ENCODE data around the gene FMN1. TPM values are rescaled to one million over a fixed set of nuclear protein-coding genes. Genes with fewer than 3 reads are reported as not detected.

Gene FMN1
- total and polyA plus RNA-seq, 2 of the 8 experiments (the other 6 are each of a cell fraction or from before 2014, with no cell fraction given), result 0.27 to 3.7 TPM

DNA sequence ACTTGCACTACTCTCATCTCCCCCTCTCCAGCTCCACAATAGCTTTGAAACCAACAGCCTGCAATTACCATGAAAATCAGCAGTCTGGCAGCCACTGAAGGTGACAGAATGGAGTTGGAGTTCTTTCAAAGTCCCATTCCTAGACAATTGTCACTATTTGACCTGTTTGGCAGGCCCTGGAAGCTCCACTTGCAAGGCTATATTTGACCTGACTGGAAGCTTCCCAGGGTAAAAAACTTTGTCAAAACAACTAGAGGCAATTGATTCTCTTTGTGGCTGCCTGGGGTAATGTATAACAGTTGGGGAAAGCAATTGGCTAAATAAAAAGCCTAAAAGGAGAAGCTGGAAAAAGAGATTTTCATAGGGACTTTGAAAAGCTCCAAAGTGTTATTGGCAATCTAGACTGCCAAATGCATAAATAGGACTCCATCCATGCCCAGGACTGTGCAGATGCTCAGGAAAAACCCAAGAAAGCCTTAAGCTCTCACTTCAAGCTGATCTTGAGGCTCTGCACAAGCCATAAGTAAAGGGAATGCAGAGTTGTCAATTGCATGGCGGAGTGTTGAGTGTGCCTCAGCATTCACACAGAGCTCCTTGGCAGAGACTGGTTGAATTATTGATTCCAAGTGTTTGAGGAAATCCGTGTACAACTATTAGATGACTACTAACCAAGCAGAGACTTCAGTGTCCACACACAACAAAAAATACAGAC lies 458.4 kb downstream of the FMN1 start:
- no peaks in the 10 kb centered on the region for H3K36me3 ChIP-seq (ENCODE audit: control insufficient read depth in 2 of 4, insufficient read depth in 4 of 4, low read length in 3 of 4)
- no peak overlapping the region for H2BK15ac ChIP-seq (ENCODE audit: low read length)
- H3K9ac ChIP-seq (replicated peaks in 1 of 4; ENCODE audit: extremely low read depth in 1 of 4, low read depth in 3 of 4, low read length in 3 of 4), result no peak overlapping the region
- POLR2A ChIA-PET (ENCODE audit: partially characterized antibody), result interaction anchor here (0.6 kb wide), 1 partner anchor 15 kb away, joined by 3 read pairs; no protein-coding TSS in a partner anchor
- H3K18ac ChIP-seq (ENCODE audit: extremely low read depth, low read length), result no peak overlapping the region
- no peak overlapping the region for H2AK5ac ChIP-seq (ENCODE audit: low read depth, low read length)
- no peak overlapping the region for H2BK5ac ChIP-seq (ENCODE audit: low read depth, low read length)
- WGBS, 2 experiments (ENCODE audit: extremely low coverage in 1 of 2, insufficient coverage in 1 of 2, insufficient read length in 1 of 2, insufficient replicate concordance in 2 of 2, low coverage in 1 of 2, low lambda C conversion rate in 2 of 2, missing lambda C conversion rate in 1 of 2), result 93% methylated on average over 2 of the region's 2 CpGs; no CpG with 5 or more reads in 1 of the 2 experiments
- no peaks in the 10 kb centered on the region; the same call in 1 of the 2 replicates for H3K23me2 ChIP-seq (ENCODE audit: low read depth, low read length)
- no peaks in the 10 kb centered on the region for H3K79me1 ChIP-seq (ENCODE audit: low read depth, low read length)
- no peak overlapping the region for H4K5ac ChIP-seq (ENCODE audit: insufficient read length, low read depth, low read length)
- no peak overlapping the region for H3K4ac ChIP-seq (replicated peaks; ENCODE audit: insufficient read length, low read depth, low read length)
- CTCF ChIA-PET (ENCODE audit: partially characterized antibody), result interaction anchor here (0.7 to 1.7 kb wide), 5 partner anchors 10 to 396 kb away, joined by 3 to 4 read pairs (median 3); no protein-coding TSS in a partner anchor
- no peaks in the 10 kb centered on the region; a peak in 1 of 7 replicates for H3K27me3 ChIP-seq (replicated peaks in 1 of 4; ENCODE audit: control insufficient read depth in 3 of 4, extremely low read depth in 1 of 4, insufficient read depth in 3 of 4, low read length in 3 of 4)
- H3K56ac ChIP-seq (replicated peaks; ENCODE audit: insufficient read length, low read depth, low read length), result no peak overlapping the region
- no peak overlapping the region for H4K8ac ChIP-seq (ENCODE audit: extremely low read depth, insufficient read depth, low read length)
- no peak for DNase-seq (ENCODE audit: low read depth in 1 of 2, low spot score in 2 of 2)
- no peak overlapping the region for H3K4me3 ChIP-seq (ENCODE audit: extremely low read depth in 1 of 4, insufficient read depth in 2 of 4, low read depth in 3 of 4, low read length in 4 of 4)
- H3K4me1 ChIP-seq (replicated peaks in 1 of 4; ENCODE audit: control insufficient read depth in 3 of 4, insufficient read depth in 4 of 4, low read length in 3 of 4), result peaks cover 0 to 4% (median 2%) of the 10 kb centered on the region in 4 experiments; a peak in 3 of 7 replicates
- H4K20me1 ChIP-seq (replicated peaks in 1 of 2; ENCODE audit: control insufficient read depth in 1 of 2, insufficient read depth in 2 of 2, low read length in 2 of 2), result no peaks in the 10 kb centered on the region
- no peak overlapping the region for H3K14ac ChIP-seq (ENCODE audit: insufficient read length)
- 0 out of 4 replicates have a peak, but pooled peaks cover 0 to 2% of the 10 kb centered on the region in 2 experiments for H3K9me3 ChIP-seq (ENCODE audit: insufficient read depth in 2 of 2, low read depth in 1 of 2, low read length in 1 of 2)
- no peak overlapping the region for H4K91ac ChIP-seq (replicated peaks; ENCODE audit: insufficient read length, low read length)
- H2BK12ac ChIP-seq (ENCODE audit: low read depth, low read length), result no peak overlapping the region
- H2BK120ac ChIP-seq (replicated peaks; ENCODE audit: low read depth, low read length), result no peak overlapping the region
- TF ChIP-seq RFX5 (IDR thresholded peaks at IDR 0.05; ENCODE audit: borderline replicate concordance, low read depth, low read length) (no peak), MAFK (IDR thresholded peaks at IDR 0.05; ENCODE audit: low read depth, low read length) (no peak), ZNF274 (IDR thresholded peaks at IDR 0.05; ENCODE audit: borderline replicate concordance, extremely low read depth, low read length) (no peak), CBX8 (IDR thresholded peaks at IDR 0.05; ENCODE audit: borderline replicate concordance, low read depth, low read length) (no peak), SP1 (IDR thresholded peaks at IDR 0.05; ENCODE audit: low read depth, low read length) (no peak), CEBPB (IDR thresholded peaks at IDR 0.05; ENCODE audit: low read depth, low read length) (no peak), POLR2AphosphoS5 (IDR thresholded peaks at IDR 0.05; ENCODE audit: low read depth, low read length) (no peak), GTF2F1 (IDR thresholded peaks at IDR 0.05; ENCODE audit: borderline replicate concordance, low read depth, low read length) (no peak), PHF8 (conservative IDR thresholded peaks at IDR 0.05; ENCODE audit: low read depth, low read length) (no peak), NANOG (IDR thresholded peaks at IDR 0.05; ENCODE audit: insufficient read depth, low read depth, low read length, poor library complexity, severe bottlenecking) (no peak), SIRT6 (IDR thresholded peaks at IDR 0.05; ENCODE audit: low read length) (no peak), BRCA1 (IDR thresholded peaks at IDR 0.05; ENCODE audit: low read depth, low read length) (no peak)
- no peak overlapping the region for H3K27ac ChIP-seq (ENCODE audit: low read depth, low read length)
- no peaks in the 10 kb centered on the region for H3K79me2 ChIP-seq (ENCODE audit: control insufficient read depth in 1 of 2, insufficient read depth in 2 of 2, low read length in 2 of 2)
- no peak for FAIRE-seq
- no peak overlapping the region for H2AFZ ChIP-seq (ENCODE audit: low read length)
- H3K23ac ChIP-seq (ENCODE audit: insufficient read length), result no peak overlapping the region
- no peak overlapping the region for H3K4me2 ChIP-seq (ENCODE audit: insufficient read depth in 1 of 2, low read depth in 2 of 2, low read length in 2 of 2)
- no peak overlapping the region for H2BK20ac ChIP-seq (ENCODE audit: low read length)
